ENCODE data around the gene EHMT2. TPM values are rescaled to one million over a fixed set of nuclear protein-coding genes. Genes with fewer than 3 reads are reported as not detected.

EHMT2 gene
- total RNA-seq, 1 donor from 2014 or later: 73.5 TPM

DNA sequence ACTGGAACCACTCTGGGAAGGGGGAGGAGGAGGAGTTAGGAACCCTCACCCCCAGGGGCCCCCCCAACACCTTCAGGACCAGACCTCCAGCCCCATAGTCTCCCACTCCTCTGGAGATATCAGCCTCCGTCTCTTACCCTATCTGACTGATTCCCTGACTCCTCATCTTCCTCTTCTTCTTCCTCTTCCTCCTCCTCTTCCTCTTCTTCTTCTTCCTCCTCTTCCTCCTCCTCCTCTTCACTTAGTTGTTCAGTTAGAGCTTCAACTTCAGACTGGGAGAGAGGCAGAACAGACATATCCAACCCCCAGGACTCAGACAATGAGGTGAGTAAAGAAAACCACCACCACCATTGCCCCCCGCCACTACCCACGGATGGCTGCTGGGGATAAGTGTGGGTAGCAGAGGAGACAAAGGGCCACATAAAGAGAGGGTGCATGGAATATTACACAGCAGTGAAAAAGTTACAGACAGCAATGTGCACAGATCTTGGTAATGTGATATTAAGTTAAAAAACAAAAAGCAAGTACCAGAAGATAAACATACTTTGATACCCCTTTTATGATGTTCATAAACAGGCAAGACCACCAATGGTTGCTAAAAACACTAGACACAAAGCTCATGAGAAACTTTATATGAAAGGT, 8.0 kb downstream of the EHMT2 start:
- intact Hi-C loops (cut with micrococcal nuclease): no loop called here
- peaks cover 7% of the 10 kb centered on the region for H3K4me1 Mint-ChIP-seq
- H3K27ac Mint-ChIP-seq: no peak overlapping the region
- H3K36me3 Mint-ChIP-seq (ENCODE audit: low read depth): peaks cover 45% of the 10 kb centered on the region
- H3K9me3 Mint-ChIP-seq: no peaks in the 10 kb centered on the region
- DNase-seq: no peak
- no peak overlapping the region for H3K4me3 Mint-ChIP-seq
- H3K27me3 Mint-ChIP-seq: no peaks in the 10 kb centered on the region

DNA sequence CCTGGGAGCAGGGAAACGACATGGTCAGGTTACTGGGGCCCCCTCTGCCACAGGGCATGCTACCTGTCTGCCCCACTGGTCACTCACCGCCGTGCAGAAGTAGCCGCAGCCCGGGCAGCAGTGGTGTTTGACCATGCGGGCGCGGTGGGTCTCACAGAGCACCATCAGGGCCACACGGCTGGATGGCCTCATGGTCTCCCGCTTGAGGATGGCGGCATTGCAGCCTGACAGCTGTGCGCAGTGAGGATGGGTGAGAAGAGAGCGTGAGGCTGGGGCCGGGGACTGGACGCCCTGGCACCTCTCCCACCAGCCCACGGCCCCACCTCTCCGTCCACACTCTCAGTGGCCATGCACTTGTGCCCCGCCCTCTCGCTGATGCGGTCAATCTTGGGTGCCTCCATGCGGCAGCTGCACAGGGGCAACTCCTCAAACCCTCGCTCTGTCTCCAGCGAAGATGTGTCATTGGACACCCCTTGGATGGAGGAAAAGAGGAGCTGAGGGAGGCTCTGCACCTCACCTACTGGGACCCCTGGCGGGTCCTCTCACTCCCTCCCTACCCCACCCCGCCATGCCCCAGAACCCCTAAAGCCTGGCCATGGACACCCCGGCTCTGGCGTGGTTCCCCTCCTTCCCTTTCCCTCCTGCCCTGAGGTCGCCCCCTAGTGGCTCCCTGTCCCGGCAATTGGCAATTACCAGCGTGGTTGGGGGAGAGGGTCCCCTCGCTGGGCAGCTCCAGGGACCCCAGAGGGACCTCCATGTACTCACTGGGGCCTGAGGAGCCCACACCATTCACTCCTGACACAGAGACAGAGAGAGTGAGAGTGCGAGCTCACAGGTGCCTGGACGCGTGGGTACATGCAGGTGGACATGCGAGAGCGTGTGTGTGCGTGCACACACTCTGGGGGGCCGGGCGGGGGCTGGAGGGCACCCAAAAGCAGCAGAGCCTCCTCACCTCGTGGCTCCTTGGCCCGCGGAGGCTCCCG, 8.9 kb downstream of the EHMT2 start:
- intact Hi-C loops (cut with micrococcal nuclease): no loop called here
- Mint-ChIP-seq H3K4me3 (no peak overlapping the region), H3K36me3 (ENCODE audit: low read depth) (peaks cover 48% of the 10 kb centered on the region), H3K27me3 (no peaks in the 10 kb centered on the region), H3K27ac (no peak overlapping the region), H3K4me1 (peaks cover 6% of the 10 kb centered on the region), H3K9me3 (no peaks in the 10 kb centered on the region)
- DNase-seq: peak; percentile 88

- Mint-ChIP-seq H3K9me3 (no peaks in the 10 kb centered on the region), H3K4me3 (no peak overlapping the region), H3K4me1 (peaks cover 3% of the 10 kb centered on the region), H3K27me3 (no peaks in the 10 kb centered on the region), H3K36me3 (ENCODE audit: low read depth) (peaks cover 48% of the 10 kb centered on the region), H3K27ac (no peak overlapping the region)
- intact Hi-C loops (cut with micrococcal nuclease): no loop called here
- no peak for DNase-seq
Observed at GRCh38 chr6:31887173-31888007, 10.1 kb downstream of the EHMT2 start.

GRCh38 chr6:31886541-31886991, 10.9 kb downstream of the EHMT2 start:
- intact Hi-C loops (cut with micrococcal nuclease): no loop called here
- H3K27me3 Mint-ChIP-seq: no peaks in the 10 kb centered on the region
- DNase-seq: no peak
- H3K9me3 Mint-ChIP-seq: no peaks in the 10 kb centered on the region
- no peak overlapping the region for H3K27ac Mint-ChIP-seq
- peaks cover 48% of the 10 kb centered on the region for H3K36me3 Mint-ChIP-seq (ENCODE audit: low read depth)
- H3K4me1 Mint-ChIP-seq: peaks cover 3% of the 10 kb centered on the region
- no peak overlapping the region for H3K4me3 Mint-ChIP-seq

DNA sequence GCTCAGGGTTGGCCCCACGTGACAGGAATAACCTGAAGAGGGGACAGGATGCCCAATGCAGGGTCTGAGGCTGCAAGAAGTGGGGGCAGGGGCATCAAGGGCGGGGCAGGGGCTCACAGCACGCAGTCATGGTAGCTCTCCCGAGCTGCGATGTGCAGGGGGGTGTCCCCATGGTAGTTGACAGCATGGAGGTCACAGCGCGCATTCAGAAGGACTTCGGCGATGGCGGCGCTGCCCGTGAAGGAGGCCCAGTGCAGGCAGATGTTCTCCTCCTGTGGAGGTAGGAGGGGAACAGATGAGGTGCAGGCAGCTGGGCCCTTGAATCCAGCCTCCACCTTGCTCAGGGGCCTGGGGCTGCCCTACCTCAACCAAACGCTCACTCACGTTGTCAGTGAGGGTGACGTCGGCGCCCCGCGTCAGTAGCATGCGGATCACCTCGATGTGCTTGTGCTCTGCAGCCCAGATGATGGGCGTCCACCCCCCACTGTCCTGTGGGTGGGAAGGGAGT, 12.9 kb downstream of the EHMT2 start:
- Mint-ChIP-seq H3K9me3 (no peaks in the 10 kb centered on the region), H3K27ac (no peak overlapping the region), H3K36me3 (ENCODE audit: low read depth) (peaks cover 52% of the 10 kb centered on the region), H3K27me3 (no peaks in the 10 kb centered on the region), H3K4me3 (no peak overlapping the region), H3K4me1 (peaks cover 3% of the 10 kb centered on the region)
- intact Hi-C loops (cut with micrococcal nuclease): no loop called here
- DNase-seq: no peak

DNA sequence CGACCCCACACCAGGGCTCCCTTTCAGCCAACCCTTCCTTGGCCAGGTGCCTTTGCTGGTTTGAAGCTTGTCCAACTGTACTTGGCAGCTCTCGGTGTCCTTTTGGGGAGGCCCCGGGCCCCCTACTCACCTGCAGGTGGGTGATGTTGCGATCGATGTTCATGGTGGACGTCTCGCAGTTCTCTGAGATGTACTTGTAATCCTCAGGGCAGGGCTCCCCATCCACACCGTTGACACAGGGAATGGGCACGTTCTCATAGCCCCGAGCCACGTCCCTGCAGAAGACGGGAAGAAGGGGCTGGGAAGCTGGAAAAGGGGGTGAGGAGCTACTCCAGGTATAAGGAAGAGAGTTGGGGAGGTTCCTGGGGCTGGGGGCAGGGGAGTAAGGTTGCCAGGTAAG, 13.8 kb downstream of the EHMT2 start:
- Mint-ChIP-seq H3K4me3 (no peak overlapping the region), H3K36me3 (ENCODE audit: low read depth) (peaks cover 50% of the 10 kb centered on the region), H3K9me3 (no peaks in the 10 kb centered on the region), H3K4me1 (no peaks in the 10 kb centered on the region), H3K27me3 (no peaks in the 10 kb centered on the region), H3K27ac (no peak overlapping the region)
- intact Hi-C loops (cut with micrococcal nuclease): no loop called here
- no peak for DNase-seq

DNA sequence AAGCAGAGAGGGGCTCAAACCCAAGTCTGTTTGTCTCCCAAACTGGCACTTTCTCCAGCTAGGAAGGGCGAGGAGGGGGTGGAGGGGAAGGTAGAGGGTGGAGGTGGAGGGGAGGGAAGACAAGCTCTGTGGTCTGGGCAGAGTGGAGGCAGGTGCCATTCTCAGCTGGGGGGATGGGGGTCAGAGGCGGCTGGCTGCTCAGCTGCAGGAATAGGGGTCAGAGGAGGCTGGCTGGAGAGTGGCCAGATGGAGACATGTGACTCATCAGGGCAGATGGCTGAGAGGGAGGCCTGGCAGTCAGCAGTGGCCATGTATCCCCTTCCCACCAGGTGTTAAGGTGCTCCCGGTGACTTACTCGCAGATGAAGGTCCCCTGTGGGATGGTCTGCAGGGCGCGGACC, 15.2 kb downstream of the EHMT2 start:
- peaks cover 45% of the 10 kb centered on the region for H3K36me3 Mint-ChIP-seq (ENCODE audit: low read depth)
- intact Hi-C loops (cut with micrococcal nuclease): no loop called here
- H3K27ac Mint-ChIP-seq: no peak overlapping the region
- DNase-seq: no peak
- H3K4me3 Mint-ChIP-seq: no peak overlapping the region
- no peaks in the 10 kb centered on the region for H3K27me3 Mint-ChIP-seq
- H3K4me1 Mint-ChIP-seq: no peaks in the 10 kb centered on the region
- no peaks in the 10 kb centered on the region for H3K9me3 Mint-ChIP-seq

- H3K27me3 Mint-ChIP-seq: no peaks in the 10 kb centered on the region
- H3K4me3 Mint-ChIP-seq: no peak overlapping the region
- no peak for DNase-seq
- H3K36me3 Mint-ChIP-seq (ENCODE audit: low read depth): peaks cover 44% of the 10 kb centered on the region
- peak overlapping the region; percentile 45 for H3K27ac Mint-ChIP-seq
- no peaks in the 10 kb centered on the region for H3K9me3 Mint-ChIP-seq
- H3K4me1 Mint-ChIP-seq: no peaks in the 10 kb centered on the region
- intact Hi-C loops (cut with micrococcal nuclease): no loop called here
Observed at GRCh38 chr6:31881136-31881859, 16.2 kb downstream of the EHMT2 start.

- Mint-ChIP-seq H3K4me3 (no peak overlapping the region), H3K27ac (no peak overlapping the region), H3K9me3 (no peaks in the 10 kb centered on the region), H3K27me3 (no peaks in the 10 kb centered on the region), H3K4me1 (no peaks in the 10 kb centered on the region), H3K36me3 (ENCODE audit: low read depth) (peaks cover 38% of the 10 kb centered on the region)
- no peak for DNase-seq
- intact Hi-C loops (cut with micrococcal nuclease): no loop called here
Observed at GRCh38 chr6:31880616-31881015, 16.9 kb downstream of the EHMT2 start.

DNA sequence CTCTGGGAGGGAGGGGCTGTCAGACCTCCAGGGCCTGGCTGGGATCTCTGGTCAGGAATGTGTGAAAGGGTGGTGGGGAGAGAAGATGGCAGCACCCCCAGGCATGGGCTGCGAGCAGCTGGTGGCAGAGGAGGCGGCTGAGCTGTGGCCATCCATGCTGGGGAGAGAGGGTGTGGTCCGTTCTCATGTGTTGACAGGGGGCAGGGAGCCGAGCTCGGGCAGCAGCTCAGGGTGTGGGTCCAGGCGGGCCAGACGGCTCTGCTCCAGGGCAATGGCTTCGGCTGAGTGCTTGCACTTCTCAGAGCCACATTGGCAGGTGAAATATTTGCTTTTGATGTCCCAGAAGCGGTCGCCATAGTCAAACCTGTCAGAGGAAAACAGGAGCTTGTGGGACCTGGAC, 17.6 kb downstream of the EHMT2 start:
- no peak overlapping the region for H3K4me3 Mint-ChIP-seq
- H3K27ac Mint-ChIP-seq: no peak overlapping the region
- DNase-seq: no peak
- H3K4me1 Mint-ChIP-seq: no peaks in the 10 kb centered on the region
- H3K36me3 Mint-ChIP-seq (ENCODE audit: low read depth): peaks cover 33% of the 10 kb centered on the region
- intact Hi-C loops (cut with micrococcal nuclease): no loop called here
- no peaks in the 10 kb centered on the region for H3K27me3 Mint-ChIP-seq
- no peaks in the 10 kb centered on the region for H3K9me3 Mint-ChIP-seq

GRCh38 chr6:31879143-31879542, 18.4 kb downstream of the EHMT2 start:
- Mint-ChIP-seq H3K27ac (no peak overlapping the region), H3K36me3 (ENCODE audit: low read depth) (peaks cover 31% of the 10 kb centered on the region), H3K4me1 (peaks cover 2% of the 10 kb centered on the region), H3K9me3 (no peaks in the 10 kb centered on the region), H3K4me3 (no peak overlapping the region), H3K27me3 (no peaks in the 10 kb centered on the region)
- intact Hi-C loops (cut with micrococcal nuclease): no loop called here
- DNase-seq: no peak

GRCh38 chr6:31878726-31879125, 18.8 kb downstream of the EHMT2 start, which contains the start of gene SLC44A4:
Gene SLC44A4 (minus strand): TSS chr6:31878997. CDS start chr6:31878980, 17 bp downstream.
- Mint-ChIP-seq H3K27me3 (no peaks in the 10 kb centered on the region), H3K27ac (no peak within 1 kb of the TSS), H3K9me3 (no peaks in the 10 kb centered on the region), H3K4me3 (no peak within 1 kb of the TSS), H3K36me3 (ENCODE audit: low read depth) (peaks cover 29% of the 10 kb centered on the region), H3K4me1 (peaks cover 2% of the 10 kb centered on the region)
- DNase-seq: no peak
- intact Hi-C loops (cut with micrococcal nuclease): no loop called here

- peaks cover 2% of the 10 kb centered on the region for H3K4me1 Mint-ChIP-seq
- peaks cover 28% of the 10 kb centered on the region for H3K36me3 Mint-ChIP-seq (ENCODE audit: low read depth)
- intact Hi-C loops (cut with micrococcal nuclease): no loop called here
- H3K27me3 Mint-ChIP-seq: no peaks in the 10 kb centered on the region
- no peak for DNase-seq
- H3K27ac Mint-ChIP-seq: no peak overlapping the region
- H3K9me3 Mint-ChIP-seq: no peaks in the 10 kb centered on the region
- H3K4me3 Mint-ChIP-seq: no peak overlapping the region
Observed at GRCh38 chr6:31878222-31878621, 19.3 kb downstream of the EHMT2 start.

Measured in activated CD4-positive, alpha-beta T cell treated with anti-CD3 and anti-CD28 coated beads, Interleukin-2, amount 10 ng/mL, durations not matched to agents 24 days and 14 days (primary cell).